ENCODE data around the gene FAM227B. TPM values are rescaled to one million over a fixed set of nuclear protein-coding genes. Genes with fewer than 3 reads are reported as not detected.

Gene FAM227B
- total RNA-seq, 1 experiment from 2014 or later: 3.3 TPM

DNA sequence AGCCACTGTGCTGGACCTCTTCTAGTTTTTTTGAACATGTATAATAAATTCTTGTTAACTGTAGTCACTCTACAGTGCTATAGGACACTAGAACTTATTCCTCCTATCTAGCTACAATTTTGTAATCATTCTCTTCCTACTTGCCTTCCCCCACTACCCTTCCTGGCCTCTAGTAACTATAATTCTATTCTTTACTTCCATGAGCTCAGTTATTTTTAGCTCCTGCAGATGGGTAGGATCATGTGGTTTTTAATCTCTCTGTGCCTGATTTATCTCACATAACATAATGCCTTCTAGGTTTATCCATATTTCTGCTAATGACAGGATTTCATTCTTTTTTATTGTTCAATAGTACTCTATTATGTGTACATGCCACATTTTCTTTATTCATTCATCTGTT lies 310.7 kb downstream of the FAM227B start:
- Histone ChIP-seq H3K4me3 (no peak overlapping the region), H3K27ac (no peak overlapping the region), H2AFZ (no peak overlapping the region), H3K36me3 (ENCODE audit: low read depth) (no peaks in the 10 kb centered on the region), H3K79me2 (ENCODE audit: low read depth) (no peaks in the 10 kb centered on the region), H3K27me3 (ENCODE audit: insufficient read depth, low read depth) (no peaks in the 10 kb centered on the region), H3F3A (ENCODE audit: insufficient read depth, low read depth) (no peaks in the 10 kb centered on the region), H4K20me1 (ENCODE audit: insufficient read depth) (no peaks in the 10 kb centered on the region), H3K9me3 (ENCODE audit: insufficient read depth, low read depth) (no peaks in the 10 kb centered on the region), H3K4me1 (replicated peaks; ENCODE audit: insufficient read depth) (no peaks in the 10 kb centered on the region), H3K4me2 (no peak overlapping the region), H3K9me2 (ENCODE audit: insufficient read depth) (no peaks in the 10 kb centered on the region)
- ChIA-PET CTCF (no interaction called here), POLR2A (ENCODE audit: unreplicated experiment) (no interaction called here)
- BruUV-seq (replicated peaks): no TSS peak
- TF ChIP-seq EZH2 (IDR thresholded peaks at IDR 0.05; ENCODE audit: low read depth): no peak
- TF ChIP-seq, protein P1, sequence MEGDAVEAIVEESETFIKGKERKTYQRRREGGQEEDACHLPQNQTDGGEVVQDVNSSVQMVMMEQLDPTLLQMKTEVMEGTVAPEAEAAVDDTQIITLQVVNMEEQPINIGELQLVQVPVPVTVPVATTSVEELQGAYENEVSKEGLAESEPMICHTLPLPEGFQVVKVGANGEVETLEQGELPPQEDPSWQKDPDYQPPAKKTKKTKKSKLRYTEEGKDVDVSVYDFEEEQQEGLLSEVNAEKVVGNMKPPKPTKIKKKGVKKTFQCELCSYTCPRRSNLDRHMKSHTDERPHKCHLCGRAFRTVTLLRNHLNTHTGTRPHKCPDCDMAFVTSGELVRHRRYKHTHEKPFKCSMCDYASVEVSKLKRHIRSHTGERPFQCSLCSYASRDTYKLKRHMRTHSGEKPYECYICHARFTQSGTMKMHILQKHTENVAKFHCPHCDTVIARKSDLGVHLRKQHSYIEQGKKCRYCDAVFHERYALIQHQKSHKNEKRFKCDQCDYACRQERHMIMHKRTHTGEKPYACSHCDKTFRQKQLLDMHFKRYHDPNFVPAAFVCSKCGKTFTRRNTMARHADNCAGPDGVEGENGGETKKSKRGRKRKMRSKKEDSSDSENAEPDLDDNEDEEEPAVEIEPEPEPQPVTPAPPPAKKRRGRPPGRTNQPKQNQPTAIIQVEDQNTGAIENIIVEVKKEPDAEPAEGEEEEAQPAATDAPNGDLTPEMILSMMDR (conservative IDR thresholded peaks at IDR 0.05): no peak
- intact Hi-C loops (cut with micrococcal nuclease; ENCODE audit: unreplicated experiment): no loop called here
- no peak for DNase-seq

- no peak overlapping the region for H3K4me3 ChIP-seq
- H3K4me2 ChIP-seq: no peak overlapping the region
- BruUV-seq (replicated peaks): no TSS peak
- ChIA-PET POLR2A (ENCODE audit: unreplicated experiment) (interaction anchor here (0.6 kb wide), 1 partner anchor 1237 kb away, joined by 4 read pairs; no protein-coding TSS in a partner anchor), CTCF (no interaction called here)
- DNase-seq: no peak
- no peak overlapping the region for H2AFZ ChIP-seq
- TF ChIP-seq, protein P1 (conservative IDR thresholded peaks at IDR 0.05): no peak
- TF ChIP-seq EZH2 (IDR thresholded peaks at IDR 0.05; ENCODE audit: low read depth): no peak
- intact Hi-C loops (cut with micrococcal nuclease; ENCODE audit: unreplicated experiment): no loop called here
- no peaks in the 10 kb centered on the region for H3K79me2 ChIP-seq (ENCODE audit: low read depth)
- H3K9me2 ChIP-seq (ENCODE audit: insufficient read depth): no peaks in the 10 kb centered on the region
- no peaks in the 10 kb centered on the region for H3K27me3 ChIP-seq (ENCODE audit: insufficient read depth, low read depth)
- no peaks in the 10 kb centered on the region for H3F3A ChIP-seq (ENCODE audit: insufficient read depth, low read depth)
- H4K20me1 ChIP-seq (ENCODE audit: insufficient read depth): no peaks in the 10 kb centered on the region
- H3K27ac ChIP-seq: no peak overlapping the region
- H3K9me3 ChIP-seq (ENCODE audit: insufficient read depth, low read depth): no peaks in the 10 kb centered on the region
- no peaks in the 10 kb centered on the region for H3K36me3 ChIP-seq (ENCODE audit: low read depth)
- H3K4me1 ChIP-seq (replicated peaks; ENCODE audit: insufficient read depth): no peaks in the 10 kb centered on the region
These were observed 311.9 kb downstream of the FAM227B start for GRCh38 chr15:49308686-49309085.

- Histone ChIP-seq H3K4me3 (no peak overlapping the region), H3K4me1 (replicated peaks; ENCODE audit: insufficient read depth) (no peaks in the 10 kb centered on the region), H2AFZ (no peak overlapping the region), H3K9me2 (ENCODE audit: insufficient read depth) (no peaks in the 10 kb centered on the region), H3K79me2 (ENCODE audit: low read depth) (no peaks in the 10 kb centered on the region), H3K4me2 (no peak overlapping the region), H3K27me3 (ENCODE audit: insufficient read depth, low read depth) (no peaks in the 10 kb centered on the region), H3K36me3 (ENCODE audit: low read depth) (no peaks in the 10 kb centered on the region), H3K9me3 (ENCODE audit: insufficient read depth, low read depth) (no peaks in the 10 kb centered on the region), H3F3A (ENCODE audit: insufficient read depth, low read depth) (no peaks in the 10 kb centered on the region), H3K27ac (no peak overlapping the region), H4K20me1 (ENCODE audit: insufficient read depth) (no peaks in the 10 kb centered on the region)
- intact Hi-C loops (cut with micrococcal nuclease; ENCODE audit: unreplicated experiment): no loop called here
- ChIA-PET POLR2A (ENCODE audit: unreplicated experiment) (no interaction called here), CTCF (no interaction called here)
- TF ChIP-seq, protein P1 (conservative IDR thresholded peaks at IDR 0.05): no peak
- TF ChIP-seq EZH2 (IDR thresholded peaks at IDR 0.05; ENCODE audit: low read depth): no peak
- no TSS peak for BruUV-seq (replicated peaks)
- DNase-seq: no peak
These were observed 314.1 kb downstream of the FAM227B start for GRCh38 chr15:49306551-49306950.

All from PC-9 (cell line).